Spleen (tissue), 7 donors: ENCODE measurements around the gene ARHGEF10L.

Source experiments
- CTCF ChIP-seq, 11 experiments: fragments of 200-600 bp in 7 of 11; fragments of 450-650 bp in 4 of 11; sonication (generic) in 4 of 11; IDR thresholded peaks in 8 of 11; conservative IDR thresholded peaks in 3 of 11; 1 replicate in 7 of 11; 2 replicates in 4 of 11; pipeline versions ENCODE4 v1.4.0 to v1.8.0; 2016 to 2021; ENCODE audit warnings: antibody characterized with exemption in 11 of 11, inconsistent platforms in 4 of 11, mild to moderate bottlenecking in 1 of 11
- POLR2A ChIP-seq, 3 donors: fragments of 450-650 bp; IDR thresholded peaks; one replicate each; pipeline ENCODE4 v1.5.1; 2017; ENCODE audit warnings: antibody characterized with exemption in 3 of 3, mild to moderate bottlenecking in 1 of 3
- POLR2AphosphoS5 ChIP-seq, 3 donors: sonication (generic); formaldehyde crosslinking; IDR thresholded peaks; one replicate each; pipeline ENCODE4 v1.5.1; 2017; ENCODE audit warnings: antibody characterized with exemption in 3 of 3
- donor health status: DM: no; HTN: no; CAD: no; lungs with moderate emphysema.
- donor health status: DM: no; HTN: no; CAD: no.
- donor health status: DM: no; HTN: no; CAD: no.

GRCh38 chr1:17565461-17566252 is 26.2 kb downstream of the ARHGEF10L start:
- TF ChIP-seq CTCF (IDR thresholded peaks at IDR 0.05 in 8 of 11, conservative IDR thresholded peaks at IDR 0.05 in 3 of 11) (no peak), POLR2AphosphoS5 (IDR thresholded peaks at IDR 0.05) (no peak), POLR2A (IDR thresholded peaks at IDR 0.05) (no peak)
